GM19397 (cell line): ENCODE measurements around the gene NLGN3.
"Not testable (repeated sequence)": the region's sequence is repeated elsewhere in the genome, so short reads cannot be mapped to it uniquely, and the experiment has no call there.

ENCODE experiments used
- ATAC-seq: cut with Tn5 transposase; IDR thresholded peaks from one replicate; pipeline ENCODE4 v1.9.1; 2021; ENCODE audit warnings: mild to moderate bottlenecking, moderate library complexity; ENCODE audit not compliant: unreplicated experiment

Gene NLGN3

GRCh38 chrX:71168134-71168533 is 23.5 kb downstream of the NLGN3 start:
- no peak for ATAC-seq

GRCh38 chrX:71169586-71169985 is 24.9 kb downstream of the NLGN3 start:
- ATAC-seq: no peak

GRCh38 chrX:71170660-71171059 is 26.0 kb downstream of the NLGN3 start:
- ATAC-seq: no peak

- ATAC-seq: no peak
Observed at GRCh38 chrX:71171110-71171801, 26.6 kb downstream of the NLGN3 start.

GRCh38 chrX:71173440-71173839 is 28.8 kb downstream of the NLGN3 start:
- no peak for ATAC-seq

GRCh38 chrX:71174795-71175194 is 30.2 kb downstream of the NLGN3 start:
- ATAC-seq: no peak

GRCh38 chrX:71175531-71175930 is 30.9 kb downstream of the NLGN3 start:
- no peak for ATAC-seq

GRCh38 chrX:71177327-71177726 is 32.7 kb downstream of the NLGN3 start:
- no peak for ATAC-seq

GRCh38 chrX:71178908-71179307 is 34.3 kb downstream of the NLGN3 start:
- ATAC-seq: no peak

- ATAC-seq: not testable (repeated sequence)
Observed at GRCh38 chrX:71180579-71181265, 36.1 kb downstream of the NLGN3 start.

- ATAC-seq: peak; percentile 46
Observed at GRCh38 chrX:71181558-71181909, 36.9 kb downstream of the NLGN3 start.

- peak; percentile 86 for ATAC-seq
Observed at GRCh38 chrX:71181910-71182799, 37.5 kb downstream of the NLGN3 start.

- no peak for ATAC-seq
Observed at GRCh38 chrX:71182871-71183270, 38.2 kb downstream of the NLGN3 start.

GRCh38 chrX:71183341-71183740 is 38.7 kb downstream of the NLGN3 start:
- ATAC-seq: no peak

- ATAC-seq: no peak
Observed at GRCh38 chrX:71184092-71184491, 39.5 kb downstream of the NLGN3 start.

- no peak for ATAC-seq
Observed at GRCh38 chrX:71184803-71185495, 40.3 kb downstream of the NLGN3 start.

- no peak for ATAC-seq
Observed at GRCh38 chrX:71191248-71191647, 46.6 kb downstream of the NLGN3 start.

- ATAC-seq: peak; percentile 48
Observed at GRCh38 chrX:71195964-71196649, 51.5 kb downstream of the NLGN3 start.

- ATAC-seq: peak; percentile 64
Observed at GRCh38 chrX:71198066-71198465, 53.4 kb downstream of the NLGN3 start.

GRCh38 chrX:71199252-71200008 is 54.8 kb downstream of the NLGN3 start:
- ATAC-seq: no peak
